ENCODE measurements around the gene MMD2.

Gene MMD2

GRCh38 chr7:4888161-4888560 is 70.8 kb downstream of the MMD2 start:
- Histone ChIP-seq H3K9ac (ENCODE audit: low read depth, low read length) (no peak overlapping the region), H3K4me1 (ENCODE audit: control insufficient read depth, insufficient read depth, low read length) (no peaks in the 10 kb centered on the region), H3K4me3 (ENCODE audit: low read depth, low read length) (no peak overlapping the region), H3K36me3 (ENCODE audit: control insufficient read depth, insufficient read depth, low read length) (no peaks in the 10 kb centered on the region), H3K9me3 (ENCODE audit: control insufficient read depth, insufficient read depth, low read length) (no peaks in the 10 kb centered on the region), H3K27me3 (ENCODE audit: control insufficient read depth, insufficient read depth, low read length) (no peaks in the 10 kb centered on the region)

DNA sequence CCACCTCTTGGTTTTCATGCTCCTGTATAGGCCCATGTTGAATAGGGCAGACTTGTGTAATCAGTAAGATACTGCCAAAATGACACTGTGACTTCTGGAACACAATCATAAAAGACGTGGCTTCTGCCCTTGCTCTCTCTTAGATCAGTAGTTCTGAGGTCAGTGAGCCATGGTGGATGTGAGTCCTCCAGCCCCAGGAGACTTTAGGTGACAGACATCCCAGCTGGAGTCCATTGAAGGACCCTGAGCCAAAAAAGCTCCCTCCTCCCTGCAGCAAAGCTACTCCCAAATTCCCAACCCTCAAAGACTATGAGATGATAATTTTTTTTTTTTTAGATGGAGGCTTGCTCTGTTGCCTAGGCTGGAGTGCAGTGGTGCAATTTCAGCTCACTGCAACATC is 72.3 kb downstream of the MMD2 start:
- H3K9me3 ChIP-seq (ENCODE audit: control insufficient read depth, insufficient read depth, low read length) = no peaks in the 10 kb centered on the region
- no peaks in the 10 kb centered on the region for H3K27me3 ChIP-seq (ENCODE audit: control insufficient read depth, insufficient read depth, low read length)
- no peaks in the 10 kb centered on the region for H3K36me3 ChIP-seq (ENCODE audit: control insufficient read depth, insufficient read depth, low read length)
- no peaks in the 10 kb centered on the region for H3K4me1 ChIP-seq (ENCODE audit: control insufficient read depth, insufficient read depth, low read length)
- no peak overlapping the region for H3K4me3 ChIP-seq (ENCODE audit: low read depth, low read length)
- H3K9ac ChIP-seq (ENCODE audit: low read depth, low read length) = no peak overlapping the region

DNA sequence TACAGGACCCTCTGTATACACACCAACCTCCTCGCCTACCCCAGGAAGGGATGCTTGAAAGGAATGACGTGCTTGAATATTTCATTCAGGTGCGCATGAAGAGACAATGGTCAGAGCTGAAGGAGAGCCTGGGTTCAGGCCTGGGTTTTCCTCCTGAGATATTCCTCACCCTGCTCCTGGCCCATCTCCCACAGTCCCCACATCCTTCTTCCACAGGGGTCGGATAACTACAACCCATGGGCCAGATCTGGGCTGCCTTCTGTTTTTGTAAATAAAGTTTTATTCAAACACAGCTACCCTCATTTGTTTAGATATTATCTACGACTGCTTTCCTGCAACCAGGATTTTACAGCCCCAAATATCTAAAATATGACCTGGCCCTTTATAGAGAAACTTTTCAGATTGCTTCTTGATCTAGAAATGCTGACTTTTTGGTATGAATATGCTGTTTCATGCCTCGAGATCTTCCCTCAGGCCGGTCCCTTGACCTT is 73.6 kb downstream of the MMD2 start:
- H3K27me3 ChIP-seq (ENCODE audit: control insufficient read depth, insufficient read depth, low read length) = no peaks in the 10 kb centered on the region
- no peak overlapping the region for H3K4me3 ChIP-seq (ENCODE audit: low read depth, low read length)
- no peak overlapping the region for H3K9ac ChIP-seq (ENCODE audit: low read depth, low read length)
- no peaks in the 10 kb centered on the region for H3K36me3 ChIP-seq (ENCODE audit: control insufficient read depth, insufficient read depth, low read length)
- no peaks in the 10 kb centered on the region for H3K4me1 ChIP-seq (ENCODE audit: control insufficient read depth, insufficient read depth, low read length)
- H3K9me3 ChIP-seq (ENCODE audit: control insufficient read depth, insufficient read depth, low read length) = no peaks in the 10 kb centered on the region

GRCh38 chr7:4884164-4884563 is 74.8 kb downstream of the MMD2 start:
- H3K9ac ChIP-seq (ENCODE audit: low read depth, low read length) = no peak overlapping the region
- no peak overlapping the region for H3K4me3 ChIP-seq (ENCODE audit: low read depth, low read length)
- no peaks in the 10 kb centered on the region for H3K9me3 ChIP-seq (ENCODE audit: control insufficient read depth, insufficient read depth, low read length)
- no peaks in the 10 kb centered on the region for H3K4me1 ChIP-seq (ENCODE audit: control insufficient read depth, insufficient read depth, low read length)
- no peaks in the 10 kb centered on the region for H3K36me3 ChIP-seq (ENCODE audit: control insufficient read depth, insufficient read depth, low read length)
- H3K27me3 ChIP-seq (ENCODE audit: control insufficient read depth, insufficient read depth, low read length) = no peaks in the 10 kb centered on the region

- H3K9ac ChIP-seq (ENCODE audit: low read depth, low read length) = no peak within 1 kb of the TSS
- peak within 1 kb of the TSS; percentile 58 for H3K4me3 ChIP-seq (ENCODE audit: low read depth, low read length)
- no peaks in the 10 kb centered on the region for H3K27me3 ChIP-seq (ENCODE audit: control insufficient read depth, insufficient read depth, low read length)
These were observed 75.4 kb downstream of the MMD2 start, which contains the start of gene RADIL for GRCh38 chr7:4883372-4884144. RADIL (minus strand) TSS chr7:4883716; CDS start chr7:4878139, 5,577 bp downstream.

DNA sequence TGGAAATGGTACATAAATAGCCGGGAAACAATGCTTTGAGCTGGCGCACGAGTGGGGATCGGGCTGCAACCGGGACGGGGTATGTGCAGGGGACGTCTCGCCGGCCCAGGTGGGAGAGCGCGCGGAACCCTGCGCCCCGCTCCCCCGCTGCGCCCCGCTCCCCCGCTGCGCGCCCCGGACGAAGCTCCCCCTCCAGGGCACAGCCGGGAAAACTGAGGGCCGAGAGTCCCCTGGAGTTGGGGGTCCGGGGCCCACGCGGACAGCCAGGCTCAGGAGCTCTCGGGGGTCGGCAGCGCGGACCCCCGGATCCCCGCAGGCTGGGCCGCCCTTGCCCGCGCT is 76.0 kb downstream of the MMD2 start:
- no peaks in the 10 kb centered on the region for H3K9me3 ChIP-seq (ENCODE audit: control insufficient read depth, insufficient read depth, low read length)
- no peaks in the 10 kb centered on the region for H3K36me3 ChIP-seq (ENCODE audit: control insufficient read depth, insufficient read depth, low read length)
- H3K4me1 ChIP-seq (ENCODE audit: control insufficient read depth, insufficient read depth, low read length) = no peaks in the 10 kb centered on the region
- H3K27me3 ChIP-seq (ENCODE audit: control insufficient read depth, insufficient read depth, low read length) = no peaks in the 10 kb centered on the region
- H3K9ac ChIP-seq (ENCODE audit: low read depth, low read length) = no peak overlapping the region
- peak overlapping the region; percentile 58 for H3K4me3 ChIP-seq (ENCODE audit: low read depth, low read length)

More at GRCh38 chr7:4883372-4884144, 75.4 kb downstream of the MMD2 start, which contains the start of gene RADIL:
- no peaks in the 10 kb centered on the region for H3K9me3 ChIP-seq (ENCODE audit: control insufficient read depth, insufficient read depth, low read length)
- no peaks in the 10 kb centered on the region for H3K36me3 ChIP-seq (ENCODE audit: control insufficient read depth, insufficient read depth, low read length)
- no peaks in the 10 kb centered on the region for H3K4me1 ChIP-seq (ENCODE audit: control insufficient read depth, insufficient read depth, low read length)

DNA sequence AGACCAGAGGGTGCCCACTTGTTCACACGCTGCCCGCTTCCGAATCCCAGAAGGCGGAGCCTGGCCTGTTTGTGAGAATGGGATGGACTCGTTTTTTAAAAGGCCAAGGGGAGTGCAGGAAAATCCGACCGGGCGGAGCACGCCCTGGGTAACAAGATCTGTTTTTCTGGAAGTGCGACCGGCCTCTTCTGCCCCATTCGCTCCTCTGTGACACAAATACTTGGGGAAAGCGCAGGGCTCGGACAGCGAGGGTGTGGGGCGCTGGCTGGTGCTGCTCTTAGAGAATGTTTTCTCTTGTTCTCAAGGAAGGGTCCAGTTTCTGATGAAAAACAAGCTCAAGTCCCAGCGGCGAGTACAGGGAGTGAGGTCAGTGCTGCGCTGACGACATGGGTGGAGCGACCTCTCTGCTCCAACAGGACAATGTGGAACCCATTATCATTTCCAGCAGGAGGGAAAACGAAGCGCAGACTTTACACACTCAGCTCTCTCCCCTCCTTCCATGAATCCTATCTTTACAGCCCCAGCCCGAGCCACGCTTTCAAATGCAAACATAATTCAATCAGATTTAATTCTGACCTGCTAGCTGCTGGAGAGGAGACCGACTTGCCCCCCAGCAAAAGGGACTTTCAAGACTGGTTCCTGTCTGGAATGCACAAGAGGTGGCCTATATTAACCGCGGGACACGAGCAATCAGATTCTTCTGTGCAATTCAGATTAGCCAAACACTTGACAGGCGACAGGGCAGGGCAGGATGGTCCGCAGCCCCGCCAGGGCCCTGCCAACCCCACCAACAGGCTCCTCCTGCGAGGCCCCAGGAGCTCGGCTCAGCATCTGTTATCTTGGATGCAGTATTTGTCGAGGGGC is 76.6 kb downstream of the MMD2 start:
- H3K9me3 ChIP-seq (ENCODE audit: control insufficient read depth, insufficient read depth, low read length) = no peaks in the 10 kb centered on the region
- H3K9ac ChIP-seq (ENCODE audit: low read depth, low read length) = no peak overlapping the region
- no peaks in the 10 kb centered on the region for H3K4me1 ChIP-seq (ENCODE audit: control insufficient read depth, insufficient read depth, low read length)
- no peaks in the 10 kb centered on the region for H3K27me3 ChIP-seq (ENCODE audit: control insufficient read depth, insufficient read depth, low read length)
- H3K36me3 ChIP-seq (ENCODE audit: control insufficient read depth, insufficient read depth, low read length) = peaks cover 3% of the 10 kb centered on the region
- peak overlapping the region; percentile 58 for H3K4me3 ChIP-seq (ENCODE audit: low read depth, low read length)

DNA sequence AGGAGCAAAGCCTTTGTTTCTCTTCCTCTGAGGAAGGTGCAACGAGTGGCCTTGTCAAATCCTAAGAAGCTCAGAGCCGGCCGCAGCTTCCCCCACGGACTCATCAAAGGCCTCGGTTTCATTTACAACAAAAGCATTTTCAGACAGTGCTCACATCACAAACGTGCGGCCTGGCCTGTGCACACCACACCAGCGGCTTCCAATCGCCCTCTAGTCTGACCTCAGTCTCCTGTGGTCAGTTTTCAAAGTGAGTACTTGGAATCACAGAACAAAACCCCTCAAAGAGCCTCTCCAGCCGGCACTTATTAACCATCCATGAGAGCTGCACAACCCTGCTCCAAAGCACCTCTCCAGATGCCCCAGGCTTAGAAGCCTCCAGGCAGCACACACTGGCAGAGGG is 78.8 kb downstream of the MMD2 start:
- Histone ChIP-seq H3K9me3 (ENCODE audit: control insufficient read depth, insufficient read depth, low read length) (no peaks in the 10 kb centered on the region), H3K4me3 (ENCODE audit: low read depth, low read length) (no peak overlapping the region), H3K9ac (ENCODE audit: low read depth, low read length) (no peak overlapping the region), H3K27me3 (ENCODE audit: control insufficient read depth, insufficient read depth, low read length) (no peaks in the 10 kb centered on the region), H3K36me3 (ENCODE audit: control insufficient read depth, insufficient read depth, low read length) (peaks cover 3% of the 10 kb centered on the region), H3K4me1 (ENCODE audit: control insufficient read depth, insufficient read depth, low read length) (no peaks in the 10 kb centered on the region)

- Histone ChIP-seq H3K9me3 (ENCODE audit: control insufficient read depth, insufficient read depth, low read length) (no peaks in the 10 kb centered on the region), H3K9ac (ENCODE audit: low read depth, low read length) (no peak overlapping the region), H3K27me3 (ENCODE audit: control insufficient read depth, insufficient read depth, low read length) (no peaks in the 10 kb centered on the region), H3K4me1 (ENCODE audit: control insufficient read depth, insufficient read depth, low read length) (no peaks in the 10 kb centered on the region), H3K4me3 (ENCODE audit: low read depth, low read length) (no peak overlapping the region), H3K36me3 (ENCODE audit: control insufficient read depth, insufficient read depth, low read length) (peaks cover 3% of the 10 kb centered on the region)
These were observed 79.4 kb downstream of the MMD2 start for GRCh38 chr7:4879396-4880081.

DNA sequence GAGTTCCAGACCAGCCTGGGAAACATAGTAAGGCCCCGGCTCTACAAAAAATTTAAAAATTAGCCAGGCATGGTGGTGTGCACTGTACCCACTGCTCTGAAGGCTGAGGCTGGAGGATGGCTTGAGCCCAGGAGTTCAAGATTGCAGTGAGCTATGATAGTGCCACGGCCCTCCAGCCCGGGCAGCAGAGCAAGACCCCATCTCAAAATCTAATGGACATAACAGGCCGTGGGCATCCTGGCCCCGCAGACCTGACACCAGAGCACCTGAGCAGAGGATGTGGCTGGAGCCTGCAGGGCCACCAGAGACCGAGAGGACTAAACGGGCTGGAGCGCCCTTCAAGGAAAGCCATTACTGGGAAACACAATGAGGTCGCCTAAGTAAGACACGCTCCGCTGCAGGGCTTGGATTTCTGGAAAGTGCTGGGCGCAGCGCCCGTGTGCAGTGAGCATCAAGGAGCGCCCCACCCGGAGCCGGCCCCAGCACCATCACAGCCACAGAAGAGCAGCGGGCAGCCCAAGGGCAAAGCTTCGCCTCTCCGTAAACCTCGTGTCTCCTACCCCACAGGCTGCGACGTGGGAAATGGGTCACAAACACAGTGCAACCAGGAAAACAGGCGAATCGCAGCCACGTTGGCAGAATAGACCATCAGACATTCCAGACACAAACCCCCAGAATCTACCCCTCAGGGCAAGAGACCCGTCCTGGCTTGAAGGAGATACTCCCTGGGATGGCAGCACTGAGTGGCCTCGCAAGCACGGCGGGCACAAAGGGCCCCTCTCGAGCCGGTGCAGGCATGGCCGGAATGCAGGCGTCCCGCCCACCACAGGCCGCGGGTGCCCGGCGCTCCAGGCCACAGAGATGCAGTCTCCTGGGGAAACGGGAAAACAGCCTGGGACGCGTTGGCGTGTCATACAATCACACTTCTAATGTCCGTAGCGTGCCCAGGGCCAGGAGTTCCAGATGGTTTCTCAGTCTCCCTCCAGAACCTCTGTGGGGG is 80.4 kb downstream of the MMD2 start:
- H3K4me3 ChIP-seq (ENCODE audit: low read depth, low read length) = no peak overlapping the region
- H3K36me3 ChIP-seq (ENCODE audit: control insufficient read depth, insufficient read depth, low read length) = peaks cover 3% of the 10 kb centered on the region
- H3K4me1 ChIP-seq (ENCODE audit: control insufficient read depth, insufficient read depth, low read length) = no peaks in the 10 kb centered on the region
- H3K27me3 ChIP-seq (ENCODE audit: control insufficient read depth, insufficient read depth, low read length) = no peaks in the 10 kb centered on the region
- no peak overlapping the region for H3K9ac ChIP-seq (ENCODE audit: low read depth, low read length)
- H3K9me3 ChIP-seq (ENCODE audit: control insufficient read depth, insufficient read depth, low read length) = no peaks in the 10 kb centered on the region

DNA sequence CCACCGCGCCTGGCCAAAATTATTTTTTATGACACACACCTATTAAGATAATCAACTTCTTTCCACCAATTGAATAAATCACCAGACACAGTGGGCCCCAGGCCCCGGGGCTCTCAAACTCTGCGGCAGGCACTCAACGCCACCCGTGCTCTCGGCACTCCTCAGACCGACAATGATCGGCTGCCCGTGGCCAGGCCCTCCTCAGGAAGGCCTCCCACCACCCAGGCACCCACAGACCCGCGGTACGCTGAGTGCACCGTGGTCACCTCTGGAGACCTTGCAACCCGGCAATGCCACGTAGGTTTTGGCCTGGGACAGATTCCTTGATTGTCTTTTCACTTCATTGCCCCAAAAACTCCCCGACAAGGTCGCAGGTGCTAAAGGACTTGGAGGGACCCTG is 82.4 kb downstream of the MMD2 start:
- H3K27me3 ChIP-seq (ENCODE audit: control insufficient read depth, insufficient read depth, low read length) = no peaks in the 10 kb centered on the region
- peaks cover 3% of the 10 kb centered on the region for H3K36me3 ChIP-seq (ENCODE audit: control insufficient read depth, insufficient read depth, low read length)
- H3K9me3 ChIP-seq (ENCODE audit: control insufficient read depth, insufficient read depth, low read length) = no peaks in the 10 kb centered on the region
- H3K4me3 ChIP-seq (ENCODE audit: low read depth, low read length) = no peak overlapping the region
- no peak overlapping the region for H3K9ac ChIP-seq (ENCODE audit: low read depth, low read length)
- no peaks in the 10 kb centered on the region for H3K4me1 ChIP-seq (ENCODE audit: control insufficient read depth, insufficient read depth, low read length)
